Spleen (tissue), 11 donors: Measurements from ENCODE around the gene UBE4A. TPM values are rescaled to one million over a fixed set of nuclear protein-coding genes. Genes with fewer than 3 reads are reported as not detected.

Source experiments
- DNase-seq: peaks from one replicate; pipeline ENCODE4 v3.0.0-alpha.2; 2020
- H3K27ac ChIP-seq, 8 donors: fragments of 200-600 bp; sonication (generic) in 7 of 8; 1 replicate in 4 of 8; 2 replicates in 4 of 8; pipeline versions ENCODE4 v1.5.0 to v1.8.0; 2016 to 2021; ENCODE audit warnings: inconsistent platforms in 4 of 8, mild to moderate bottlenecking in 4 of 8, moderate library complexity in 1 of 8
- H3K27me3 ChIP-seq, 7 donors: fragments of 200-600 bp; sonication (generic) in 6 of 7; replicated peaks in 1 of 7; 1 replicate in 4 of 7; 2 replicates in 3 of 7; pipeline versions ENCODE4 v1.5.0 to v1.8.0; 2016 to 2021; ENCODE audit warnings: inconsistent platforms in 3 of 7, mild to moderate bottlenecking in 1 of 7
- H3K36me3 ChIP-seq, 6 donors: fragments of 200-600 bp; sonication (generic) in 5 of 6; 1 replicate in 4 of 6; 2 replicates in 2 of 6; pipeline versions ENCODE4 v1.5.0 to v1.8.0; 2016 to 2021; ENCODE audit warnings: inconsistent platforms in 2 of 6
- H3K4me1 ChIP-seq, 6 donors: fragments of 200-600 bp; sonication (generic) in 5 of 6; 1 replicate in 3 of 6; 2 replicates in 3 of 6; pipeline versions ENCODE4 v1.5.0 to v1.8.0; 2016 to 2021; ENCODE audit warnings: inconsistent platforms in 3 of 6
- H3K4me3 ChIP-seq, 8 donors: fragments of 200-600 bp; sonication (generic) in 7 of 8; 1 replicate in 4 of 8; 2 replicates in 4 of 8; pipeline versions ENCODE4 v1.5.0 to v1.8.0; 2016 to 2021; ENCODE audit warnings: inconsistent platforms in 4 of 8, mild to moderate bottlenecking in 4 of 8, moderate library complexity in 2 of 8
- H3K9me3 ChIP-seq, 8 donors: fragments of 200-600 bp; sonication (generic) in 7 of 8; 1 replicate in 4 of 8; 2 replicates in 4 of 8; pipeline versions ENCODE4 v1.5.0 to v1.8.0; 2016 to 2021; ENCODE audit warnings: inconsistent platforms in 4 of 8
- CTCF ChIP-seq, 11 experiments: fragments of 200-600 bp in 7 of 11; fragments of 450-650 bp in 4 of 11; sonication (generic) in 4 of 11; IDR thresholded peaks in 8 of 11; conservative IDR thresholded peaks in 3 of 11; 1 replicate in 7 of 11; 2 replicates in 4 of 11; pipeline versions ENCODE4 v1.4.0 to v1.8.0; 2016 to 2021; ENCODE audit warnings: antibody characterized with exemption in 11 of 11, inconsistent platforms in 4 of 11, mild to moderate bottlenecking in 1 of 11
- POLR2A ChIP-seq, 3 donors: fragments of 450-650 bp; IDR thresholded peaks; one replicate each; pipeline ENCODE4 v1.5.1; 2017; ENCODE audit warnings: antibody characterized with exemption in 3 of 3, mild to moderate bottlenecking in 1 of 3
- POLR2AphosphoS5 ChIP-seq, 3 donors: sonication (generic); formaldehyde crosslinking; IDR thresholded peaks; one replicate each; pipeline ENCODE4 v1.5.1; 2017; ENCODE audit warnings: antibody characterized with exemption in 3 of 3
- WGBS, 5 donors: extraction: QIAGEN DNeasy Blood & Tissue Kit in 3 of 5; methylation state at CpG; one replicate each; pipeline versions ENCODE4 v1.1.5 to v1.1.7; 2013 to 2018; 5-methylcytosine and 5-hydroxymethylcytosine counted together
- intact Hi-C: fragments of 100-400 bp; cut with DNase I; formaldehyde crosslinking; loops from one replicate; pipeline ENCODE4 v1.15.0; 2023; ENCODE audit warnings: low total_unique reads
- polyA plus RNA-seq, 3 donors: library from polyadenylated mRNA; stranded (reverse); fragments of 200-250 nt; gene quantifications; one replicate each; pipeline ENCODE4 v1.2.1, GENCODE V29; 2013
- total RNA-seq, 7 donors: library from RNA; depleted of rRNA in 3 of 7; stranded (reverse); fragments of >200 nt in 3 of 7; fragmentation: NEBNext Ultra II Directional in 4 of 7; extraction: Animal tissue kit (Norgen Biotek cat#: 25700) in 4 of 7; gene quantifications; one replicate each; pipeline versions ENCODE4 v1.1.0 to v1.2.1, GENCODE V29; 2016 to 2021
- donor health status: healthy with polysubstance abuse.
- donor health status: DM: no; HTN: no; CAD: no; lungs with moderate emphysema.
- donor health status: DM: no; HTN: no; CAD: no.
- donor health status: Bipolar disorder and iron deficiency.
- donor health status: healthy.
- donor health status: DM: no; HTN: no; CAD: no.
- donor health status: DM: yes; HTN: yes; CAD: no.

The UBE4A gene
- total and polyA plus RNA-seq, 10 donors = 13.0 to 55.6 (median 40.7) TPM

DNA sequence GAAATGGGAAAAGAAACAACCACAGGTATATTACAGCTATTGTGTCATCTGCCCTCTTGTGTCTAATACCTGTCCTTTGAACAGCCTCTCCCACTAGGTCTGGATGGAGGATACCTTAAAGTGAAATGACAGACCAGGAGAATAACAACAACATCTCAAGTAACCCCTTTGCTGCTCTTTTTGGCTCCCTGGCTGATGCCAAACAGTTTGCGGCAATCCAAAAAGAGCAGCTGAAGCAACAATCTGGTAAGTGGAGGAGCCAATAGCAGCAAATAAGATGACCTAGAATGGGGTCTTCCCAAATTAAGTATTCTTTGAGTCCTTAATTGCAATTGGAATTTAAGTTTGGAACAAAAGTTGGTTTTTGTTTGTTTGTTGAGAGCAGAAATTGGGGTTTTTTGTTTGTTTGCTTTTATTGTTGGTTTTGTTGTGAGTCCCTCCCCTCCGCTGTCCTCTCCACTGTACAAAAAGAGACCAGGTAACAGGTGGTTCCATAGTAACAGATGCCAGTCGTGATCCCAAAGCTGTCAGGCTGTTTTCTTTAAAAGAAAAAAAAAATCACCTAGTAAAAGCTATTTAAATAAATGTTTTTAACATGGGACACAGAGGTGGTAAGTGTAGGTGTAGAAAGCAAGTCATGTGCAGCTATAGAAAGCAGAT, 5.7 kb downstream of the UBE4A start:
- Histone ChIP-seq H3K27me3 (no peaks in the 10 kb centered on the region), H3K4me1 (peaks cover 18 to 46% (median 34%) of the 10 kb centered on the region in 6 donors), H3K4me3 (no peak overlapping the region), H3K36me3 (peaks cover 0 to 90% (median 60%) of the 10 kb centered on the region in 6 donors), H3K9me3 (no peaks in the 10 kb centered on the region), H3K27ac (no peak overlapping the region)
- intact Hi-C loops = no loop called here
- 92 to 99% (median 94%) methylated on average over 3 of the region's 3 CpGs for WGBS, 5 donors
- no peak for TF ChIP-seq POLR2AphosphoS5 (IDR thresholded peaks at IDR 0.05)
- TF ChIP-seq CTCF (IDR thresholded peaks at IDR 0.05 in 8 of 11, conservative IDR thresholded peaks at IDR 0.05 in 3 of 11) = no peak
- no peak for TF ChIP-seq POLR2A (IDR thresholded peaks at IDR 0.05)
- no peak for DNase-seq

DNA sequence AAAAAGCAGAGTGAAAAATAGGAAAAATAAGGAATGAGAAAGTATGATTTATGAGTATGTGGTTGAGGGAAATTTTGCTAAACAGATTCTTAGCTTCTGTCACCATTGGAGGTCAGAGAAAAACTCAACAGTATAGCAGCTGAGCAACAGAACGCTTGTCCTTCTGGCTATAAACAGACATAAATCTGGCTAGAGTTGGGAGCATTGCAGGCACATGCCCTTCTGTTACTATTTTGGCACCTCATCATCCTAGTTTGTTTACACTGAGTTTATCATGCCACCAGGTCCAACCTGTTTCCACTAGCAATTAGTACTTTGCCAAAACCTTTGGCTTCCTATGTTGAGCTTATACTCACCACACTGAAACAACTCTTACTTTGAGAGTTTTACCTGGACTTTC, 6.9 kb downstream of the UBE4A start:
- no peak for TF ChIP-seq POLR2A (IDR thresholded peaks at IDR 0.05)
- no peak for TF ChIP-seq CTCF (IDR thresholded peaks at IDR 0.05 in 8 of 11, conservative IDR thresholded peaks at IDR 0.05 in 3 of 11)
- no peak for TF ChIP-seq POLR2AphosphoS5 (IDR thresholded peaks at IDR 0.05)
- H3K9me3 ChIP-seq = no peaks in the 10 kb centered on the region
- 88 to 100% (median 93%) methylated on average over 1 of the region's 1 CpG for WGBS, 5 donors
- peaks cover 6 to 34% (median 22%) of the 10 kb centered on the region in 6 donors for H3K4me1 ChIP-seq
- DNase-seq = no peak
- no peak overlapping the region for H3K27ac ChIP-seq
- no peaks in the 10 kb centered on the region for H3K27me3 ChIP-seq
- peaks cover 0 to 100% (median 72%) of the 10 kb centered on the region in 6 donors for H3K36me3 ChIP-seq
- no peak overlapping the region for H3K4me3 ChIP-seq
- intact Hi-C loops = no loop called here

GRCh38 chr11:118370774-118371173, 11.4 kb downstream of the UBE4A start:
- no peak for TF ChIP-seq CTCF (IDR thresholded peaks at IDR 0.05 in 8 of 11, conservative IDR thresholded peaks at IDR 0.05 in 3 of 11)
- no peak for TF ChIP-seq POLR2A (IDR thresholded peaks at IDR 0.05)
- TF ChIP-seq POLR2AphosphoS5 (IDR thresholded peaks at IDR 0.05) = no peak
- intact Hi-C loops = no loop called here
- H3K36me3 ChIP-seq = peaks cover 6 to 100% (median 100%) of the 10 kb centered on the region in 6 donors
- no peaks in the 10 kb centered on the region for H3K4me1 ChIP-seq
- no peaks in the 10 kb centered on the region for H3K9me3 ChIP-seq
- DNase-seq = no peak
- H3K27ac ChIP-seq = no peak overlapping the region
- 88 to 97% (median 96%) methylated on average over 4 of the region's 4 CpGs for WGBS, 5 donors
- no peak overlapping the region for H3K4me3 ChIP-seq
- no peaks in the 10 kb centered on the region for H3K27me3 ChIP-seq

- DNase-seq = no peak
- Histone ChIP-seq H3K9me3 (no peaks in the 10 kb centered on the region), H3K36me3 (peaks cover 9 to 100% (median 97%) of the 10 kb centered on the region in 6 donors), H3K27me3 (no peaks in the 10 kb centered on the region), H3K4me1 (no peaks in the 10 kb centered on the region), H3K27ac (no peak overlapping the region), H3K4me3 (no peak overlapping the region)
- 87 to 100% (median 95%) methylated on average over 2 of the region's 2 CpGs for WGBS, 5 donors
- intact Hi-C loops = no loop called here
- no peak for TF ChIP-seq CTCF (IDR thresholded peaks at IDR 0.05 in 8 of 11, conservative IDR thresholded peaks at IDR 0.05 in 3 of 11)
These were observed 13.9 kb downstream of the UBE4A start for GRCh38 chr11:118373263-118373662.
